Measurements from ENCODE around the gene MIXL1. TPM values are rescaled to one million over a fixed set of nuclear protein-coding genes. Genes with fewer than 3 reads are reported as not detected.

Gene MIXL1
- total and polyA plus RNA-seq, 12 donors: 0.06 to 0.27 TPM; not detected in 10

DNA sequence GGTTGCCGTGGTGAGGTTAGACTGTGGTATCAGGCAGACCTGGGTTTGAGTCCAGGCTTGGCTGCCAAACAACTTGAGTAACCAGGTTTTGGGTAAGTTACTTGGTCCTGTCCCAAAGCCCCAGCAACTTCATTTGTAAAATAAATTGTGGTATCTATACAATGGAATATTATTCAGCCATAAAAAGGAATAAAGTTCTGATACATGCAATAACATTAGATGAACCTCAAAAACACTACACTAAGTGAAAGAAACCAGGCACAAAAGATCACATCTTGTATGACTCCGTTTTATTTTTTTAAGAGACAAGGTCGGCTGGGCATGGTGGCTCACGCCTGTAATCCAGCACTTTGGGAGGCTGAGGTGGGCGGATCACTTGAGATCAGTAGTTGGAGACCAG, 16.4 kb upstream of the MIXL1 start:
- WGBS, 4 donors: 87 to 97% (median 95%) methylated on average over 5 of the region's 5 CpGs
- Histone ChIP-seq H3K4me1 (replicated peaks in 1 of 2) (no peaks in the 10 kb centered on the region), H3K27ac (no peak overlapping the region), H3K36me3 (replicated peaks in 1 of 2) (no peaks in the 10 kb centered on the region), H3K27me3 (no peaks in the 10 kb centered on the region), H3K4me3 (no peak overlapping the region), H3K9me3 (replicated peaks in 1 of 3) (no peaks in the 10 kb centered on the region)
- no peak for DNase-seq
- intact Hi-C loops (cut with DNase I): loop anchor here in 1 of 2 donors (10.0 kb wide), 1 partner anchor 118 kb away; no protein-coding TSS in a partner anchor
- TF ChIP-seq POLR2A (IDR thresholded peaks at IDR 0.05): no peak
- TF ChIP-seq, protein P1, sequence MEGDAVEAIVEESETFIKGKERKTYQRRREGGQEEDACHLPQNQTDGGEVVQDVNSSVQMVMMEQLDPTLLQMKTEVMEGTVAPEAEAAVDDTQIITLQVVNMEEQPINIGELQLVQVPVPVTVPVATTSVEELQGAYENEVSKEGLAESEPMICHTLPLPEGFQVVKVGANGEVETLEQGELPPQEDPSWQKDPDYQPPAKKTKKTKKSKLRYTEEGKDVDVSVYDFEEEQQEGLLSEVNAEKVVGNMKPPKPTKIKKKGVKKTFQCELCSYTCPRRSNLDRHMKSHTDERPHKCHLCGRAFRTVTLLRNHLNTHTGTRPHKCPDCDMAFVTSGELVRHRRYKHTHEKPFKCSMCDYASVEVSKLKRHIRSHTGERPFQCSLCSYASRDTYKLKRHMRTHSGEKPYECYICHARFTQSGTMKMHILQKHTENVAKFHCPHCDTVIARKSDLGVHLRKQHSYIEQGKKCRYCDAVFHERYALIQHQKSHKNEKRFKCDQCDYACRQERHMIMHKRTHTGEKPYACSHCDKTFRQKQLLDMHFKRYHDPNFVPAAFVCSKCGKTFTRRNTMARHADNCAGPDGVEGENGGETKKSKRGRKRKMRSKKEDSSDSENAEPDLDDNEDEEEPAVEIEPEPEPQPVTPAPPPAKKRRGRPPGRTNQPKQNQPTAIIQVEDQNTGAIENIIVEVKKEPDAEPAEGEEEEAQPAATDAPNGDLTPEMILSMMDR (IDR thresholded peaks at IDR 0.05): no peak

DNA sequence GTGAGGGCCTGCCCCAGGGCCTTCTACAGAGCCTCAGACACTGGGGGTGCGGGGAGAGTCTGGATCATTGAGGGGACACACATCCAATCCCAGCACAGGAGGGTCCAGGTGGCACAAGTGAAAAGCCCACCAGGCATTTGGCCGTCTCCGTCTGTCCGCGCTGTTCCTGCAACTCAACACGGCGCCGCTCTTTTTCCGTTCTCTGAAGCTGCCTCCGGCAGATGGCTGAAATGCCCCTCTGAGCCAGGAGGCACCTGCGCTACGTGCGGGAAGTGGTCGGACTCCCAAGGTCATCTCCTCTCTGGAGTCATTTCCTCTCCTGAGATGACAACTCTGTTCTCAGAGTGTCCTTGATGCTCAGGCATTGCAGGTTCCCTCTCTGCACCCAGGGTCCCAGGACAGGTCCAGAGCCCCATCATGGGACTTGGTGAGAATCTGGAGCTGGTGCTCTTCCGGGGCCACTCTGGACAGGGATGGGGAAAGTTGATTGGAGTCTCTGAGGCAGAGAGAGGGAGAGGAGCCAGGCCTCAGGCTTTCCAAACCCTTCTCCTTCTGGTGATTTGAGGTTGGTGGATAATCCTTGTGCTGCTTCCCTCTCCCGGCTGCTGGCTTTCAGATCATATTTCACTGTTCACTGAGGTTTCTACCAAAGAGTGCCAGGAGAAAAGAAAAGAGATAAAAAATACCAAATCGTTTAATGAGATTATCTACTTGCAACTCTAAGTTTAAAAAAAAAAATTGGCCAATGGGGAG, 14.0 kb upstream of the MIXL1 start:
- intact Hi-C loops (cut with DNase I): loop anchor here in 1 of 2 donors (10.0 kb wide), 1 partner anchor 115 kb away; no protein-coding TSS in a partner anchor
- no peaks in the 10 kb centered on the region for H3K27me3 ChIP-seq
- H3K4me1 ChIP-seq (replicated peaks in 1 of 2): no peaks in the 10 kb centered on the region
- no peaks in the 10 kb centered on the region for H3K36me3 ChIP-seq (replicated peaks in 1 of 2)
- no peak for TF ChIP-seq POLR2A (IDR thresholded peaks at IDR 0.05)
- TF ChIP-seq, protein P1 (IDR thresholded peaks at IDR 0.05): no peak
- H3K9me3 ChIP-seq (replicated peaks in 1 of 3): no peaks in the 10 kb centered on the region
- no peak for DNase-seq
- no peak overlapping the region for H3K27ac ChIP-seq
- WGBS, 4 donors: 63 to 75% (median 68%) methylated on average over 16 to 17 of the region's 17 CpGs
- H3K4me3 ChIP-seq: no peak overlapping the region

DNA sequence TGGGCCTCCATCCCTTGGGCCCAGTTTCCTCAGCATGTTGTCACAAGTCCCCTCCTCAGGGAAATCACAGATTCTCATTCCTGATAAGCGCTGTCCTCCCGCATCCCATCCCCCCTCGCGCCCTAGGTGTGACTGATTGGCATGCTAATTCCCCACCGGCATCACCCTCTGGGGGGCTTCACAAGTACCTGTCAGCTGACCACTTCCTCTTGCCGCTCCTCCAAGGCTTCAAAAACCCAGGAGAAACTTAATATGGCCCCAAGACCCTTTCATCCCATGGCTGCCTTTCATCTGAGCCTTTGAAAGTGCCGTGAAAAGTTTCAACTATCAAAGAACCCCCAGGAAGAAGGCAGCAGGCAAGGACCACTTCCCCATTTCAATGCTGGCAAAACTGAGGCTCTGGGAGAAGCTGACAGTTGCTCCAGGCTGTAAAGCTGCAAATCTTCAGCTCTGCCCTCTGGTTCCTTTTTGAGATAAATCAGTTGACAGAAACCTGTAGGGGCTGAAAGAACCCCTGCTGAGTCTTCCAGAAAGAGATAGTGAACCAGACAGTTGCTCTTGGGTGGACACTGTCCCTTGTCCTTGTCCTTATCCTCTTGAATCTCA, 12.8 kb upstream of the MIXL1 start:
- WGBS, 4 donors: 74 to 78% (median 76%) methylated on average over 7 of the region's 7 CpGs
- no peak for DNase-seq
- Histone ChIP-seq H3K4me3 (no peak overlapping the region), H3K9me3 (replicated peaks in 1 of 3) (no peaks in the 10 kb centered on the region), H3K4me1 (replicated peaks in 1 of 2) (no peaks in the 10 kb centered on the region), H3K27me3 (no peaks in the 10 kb centered on the region), H3K27ac (no peak overlapping the region), H3K36me3 (replicated peaks in 1 of 2) (no peaks in the 10 kb centered on the region)
- TF ChIP-seq, protein P1 (IDR thresholded peaks at IDR 0.05): no peak
- no peak for TF ChIP-seq POLR2A (IDR thresholded peaks at IDR 0.05)
- intact Hi-C loops (cut with DNase I): no loop called here

GRCh38 chr1:226211181-226211821, 12.2 kb upstream of the MIXL1 start:
- no peaks in the 10 kb centered on the region for H3K36me3 ChIP-seq (replicated peaks in 1 of 2)
- WGBS, 4 donors: 77 to 86% (median 86%) methylated on average over 5 of the region's 5 CpGs
- no peak overlapping the region for H3K27ac ChIP-seq
- no peaks in the 10 kb centered on the region for H3K27me3 ChIP-seq
- H3K4me3 ChIP-seq: no peak overlapping the region
- H3K9me3 ChIP-seq (replicated peaks in 1 of 3): no peaks in the 10 kb centered on the region
- intact Hi-C loops (cut with DNase I): no loop called here
- no peak for DNase-seq
- H3K4me1 ChIP-seq (replicated peaks in 1 of 2): no peaks in the 10 kb centered on the region
- TF ChIP-seq, protein P1 (IDR thresholded peaks at IDR 0.05): no peak
- no peak for TF ChIP-seq POLR2A (IDR thresholded peaks at IDR 0.05)

Data from adrenal gland (tissue), 12 donors.